HL-60/S4 treated with phorbol 12-myristate 13-acetate at 8.2 ng/mL for 4 days and 3 days (cell line): ENCODE data around the gene RAB6C.
"Not testable (repeated sequence)": the region's sequence is repeated elsewhere in the genome, so short reads cannot be mapped to it uniquely, and the experiment has no call there.

Experiments used
- in situ Hi-C: fragments of 300-500 bp; cut with MboI; formaldehyde crosslinking; loops from 2 replicates; pipeline ENCODE4 v1.15.0; 2022; ENCODE audit warnings: low sequenced_read_pairs

The RAB6C gene

GRCh38 chr2:129979629-129980155 lies at the start of gene RAB6C:
RAB6C (plus strand) TSS chr2:129979666; CDS start chr2:129980116, 450 bp downstream.
- in situ Hi-C loops: not testable (repeated sequence)

- in situ Hi-C loops: loop anchor here (25.0 kb wide), 1 partner anchor 407 kb away; the partner anchor contains the start of gene IMP4
These were observed 49.0 kb upstream of the RAB6C start for GRCh38 chr2:129930451-129930850.

- in situ Hi-C loops: loop anchor here (25.0 kb wide), 1 partner anchor 404 kb away; the partner anchor contains the start of gene IMP4
These were observed 46.1 kb upstream of the RAB6C start for GRCh38 chr2:129933387-129933786.

GRCh38 chr2:129934044-129934822 lies 45.2 kb upstream of the RAB6C start:
- in situ Hi-C loops: loop anchor here (25.0 kb wide), 1 partner anchor 403 kb away; the partner anchor contains the start of gene IMP4

GRCh38 chr2:129935118-129935517 lies 44.3 kb upstream of the RAB6C start:
- in situ Hi-C loops: loop anchor here (25.0 kb wide), 1 partner anchor 402 kb away; the partner anchor contains the start of gene IMP4

GRCh38 chr2:129936334-129936934 lies 43.0 kb upstream of the RAB6C start:
- in situ Hi-C loops: loop anchor here (25.0 kb wide), 1 partner anchor 401 kb away; the partner anchor contains the start of gene IMP4

GRCh38 chr2:129938850-129939471 lies 40.5 kb upstream of the RAB6C start:
- in situ Hi-C loops: loop anchor here (25.0 kb wide), 1 partner anchor 398 kb away; the partner anchor contains the start of gene IMP4

GRCh38 chr2:129943456-129943855 lies 36.0 kb upstream of the RAB6C start:
- in situ Hi-C loops: loop anchor here (25.0 kb wide), 1 partner anchor 394 kb away; the partner anchor contains the start of gene IMP4

GRCh38 chr2:129945557-129945956 lies 33.9 kb upstream of the RAB6C start:
- in situ Hi-C loops: loop anchor here (25.0 kb wide), 1 partner anchor 392 kb away; the partner anchor contains the start of gene IMP4

- in situ Hi-C loops: loop anchor here (25.0 kb wide), 1 partner anchor 390 kb away; the partner anchor contains the start of gene IMP4
These were observed 31.8 kb upstream of the RAB6C start for GRCh38 chr2:129947712-129948111.

GRCh38 chr2:129956171-129956570 lies 23.3 kb upstream of the RAB6C start:
- in situ Hi-C loops: not testable (repeated sequence)

GRCh38 chr2:129957891-129958290 lies 21.6 kb upstream of the RAB6C start:
- in situ Hi-C loops: no loop called here

GRCh38 chr2:129958736-129959135 lies 20.7 kb upstream of the RAB6C start:
- in situ Hi-C loops: not testable (repeated sequence)

- in situ Hi-C loops: not testable (repeated sequence)
These were observed 10.9 kb upstream of the RAB6C start for GRCh38 chr2:129968605-129969004.

- in situ Hi-C loops: no loop called here
These were observed 4.3 kb upstream of the RAB6C start for GRCh38 chr2:129975016-129975774.

- in situ Hi-C loops: not testable (repeated sequence)
These were observed 2.5 kb upstream of the RAB6C start for GRCh38 chr2:129976969-129977368.

GRCh38 chr2:129977986-129978385 lies 1.5 kb upstream of the RAB6C start:
- in situ Hi-C loops: no loop called here

GRCh38 chr2:129980246-129980645 lies 780 bp downstream of the RAB6C start:
- in situ Hi-C loops: not testable (repeated sequence)

GRCh38 chr2:129981689-129982088 lies 2.2 kb downstream of the RAB6C start:
- in situ Hi-C loops: not testable (repeated sequence)

- in situ Hi-C loops: no loop called here
These were observed 5.0 kb downstream of the RAB6C start for GRCh38 chr2:129984426-129984825.
